ENCODE measurements around the gene PSMD9. TPM values are rescaled to one million over a fixed set of nuclear protein-coding genes. Genes with fewer than 3 reads are reported as not detected.

Gene PSMD9
- total RNA-seq, 1 experiment from 2014 or later, result 95.1 TPM

DNA sequence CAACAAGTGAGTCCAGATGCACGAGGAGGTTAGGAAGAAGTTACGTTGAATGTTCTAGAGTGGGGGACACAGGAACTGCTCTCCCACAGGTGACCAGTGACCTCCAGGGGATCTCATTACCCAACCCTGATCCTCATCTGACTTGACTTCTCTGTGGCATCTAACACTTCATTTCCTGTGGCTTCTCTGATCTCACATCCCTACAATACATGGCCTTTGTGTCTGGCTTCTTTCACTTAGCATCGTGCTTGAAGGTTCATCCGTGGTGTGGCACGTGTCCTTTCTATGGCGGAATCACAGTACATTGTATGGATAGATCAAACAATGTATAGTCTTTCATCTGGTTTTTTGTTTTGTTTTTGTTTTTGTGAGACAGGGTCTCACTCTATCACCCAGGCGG is 49.1 kb downstream of the PSMD9 start:
- in situ Hi-C loops (cut with HindIII; ENCODE audit: low pct_unique_long_range_greater_than_20kb, low sequenced_read_pairs), result no loop called here
- no peak for DNase-seq (ENCODE audit: low read depth, low spot score)

DNA sequence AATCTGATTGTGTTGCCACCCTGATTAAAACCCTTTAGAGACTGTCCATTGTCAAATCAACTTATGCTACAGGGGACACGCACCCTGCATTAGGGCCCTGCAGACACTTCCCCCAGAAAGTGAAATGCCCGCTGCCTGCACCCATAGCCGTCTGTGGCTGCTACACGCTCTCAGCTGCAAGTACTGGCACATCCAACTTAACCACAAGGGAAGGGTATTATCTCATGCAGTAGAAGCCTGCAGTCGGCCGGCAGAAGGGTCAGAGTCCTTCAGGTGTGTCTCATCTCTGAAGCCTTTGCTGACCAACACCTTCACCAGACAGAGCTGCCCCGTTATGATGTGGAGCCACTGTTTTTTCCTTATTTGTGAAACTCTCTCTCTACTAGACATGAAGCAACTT is 50.6 kb downstream of the PSMD9 start:
- DNase-seq (ENCODE audit: low read depth, low spot score), result no peak
- in situ Hi-C loops (cut with HindIII; ENCODE audit: low pct_unique_long_range_greater_than_20kb, low sequenced_read_pairs), result no loop called here

DNA sequence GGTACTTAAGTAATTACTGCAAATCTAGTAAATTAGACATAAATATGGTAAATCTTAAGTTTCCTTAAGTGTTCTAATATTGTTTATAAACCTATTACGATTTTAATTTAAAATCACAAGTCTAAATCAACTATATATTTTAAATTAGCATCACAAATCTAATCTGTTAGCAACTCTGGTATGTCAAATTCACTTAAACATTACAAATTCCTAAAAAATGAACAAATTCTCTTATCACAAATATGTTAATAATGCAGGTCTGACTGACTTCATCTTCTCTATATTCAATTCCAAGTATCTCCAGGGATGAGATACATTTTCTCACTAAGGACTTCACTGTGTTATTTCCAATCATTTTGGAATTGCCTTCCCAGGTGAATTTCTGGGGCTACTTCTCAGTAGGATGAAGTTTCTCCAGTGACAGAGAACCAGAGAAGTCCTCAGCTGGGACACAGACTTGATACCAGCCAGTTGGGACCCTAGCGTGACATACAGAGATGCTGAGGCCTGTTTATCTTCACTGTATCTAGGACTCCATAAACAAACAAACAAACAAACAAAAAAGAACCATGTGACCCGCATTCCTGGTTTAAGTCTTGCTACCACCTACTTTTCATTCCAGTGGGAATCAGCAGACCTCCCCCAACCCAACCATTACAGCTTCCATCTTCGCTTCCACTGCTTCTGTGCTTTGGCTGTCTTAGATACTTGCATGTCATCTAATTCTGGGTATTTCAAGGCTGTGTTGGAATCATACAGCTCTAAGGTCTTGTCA is 51.6 kb downstream of the PSMD9 start:
- no peak for DNase-seq (ENCODE audit: low read depth, low spot score)
- in situ Hi-C loops (cut with HindIII; ENCODE audit: low pct_unique_long_range_greater_than_20kb, low sequenced_read_pairs), result no loop called here

- in situ Hi-C loops (cut with HindIII; ENCODE audit: low pct_unique_long_range_greater_than_20kb, low sequenced_read_pairs), result no loop called here
- DNase-seq (ENCODE audit: low read depth, low spot score), result peak; percentile 86
Measured at GRCh38 chr12:121942145-121942718, 53.6 kb downstream of the PSMD9 start.

DNA sequence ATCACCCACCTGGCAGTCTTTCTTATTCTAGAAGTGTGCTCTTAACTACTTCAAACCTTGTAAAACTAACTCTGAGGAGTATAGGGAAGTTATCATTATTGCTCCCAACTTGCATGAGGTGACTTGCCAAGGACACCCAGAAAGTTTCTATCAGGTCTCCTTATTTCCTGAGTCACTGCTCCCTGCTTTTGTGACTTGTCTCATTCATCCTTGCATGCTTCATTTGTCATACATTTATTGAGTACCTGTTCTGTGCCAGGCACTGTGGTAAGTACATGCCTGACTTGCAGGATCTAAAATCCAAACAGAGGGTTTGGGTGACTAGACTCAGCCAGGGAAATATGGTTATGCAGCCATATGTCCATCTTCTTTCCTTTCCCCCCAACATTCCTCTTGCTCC is 55.3 kb downstream of the PSMD9 start:
- no peak for DNase-seq (ENCODE audit: low read depth, low spot score)
- in situ Hi-C loops (cut with HindIII; ENCODE audit: low pct_unique_long_range_greater_than_20kb, low sequenced_read_pairs), result no loop called here

DNA sequence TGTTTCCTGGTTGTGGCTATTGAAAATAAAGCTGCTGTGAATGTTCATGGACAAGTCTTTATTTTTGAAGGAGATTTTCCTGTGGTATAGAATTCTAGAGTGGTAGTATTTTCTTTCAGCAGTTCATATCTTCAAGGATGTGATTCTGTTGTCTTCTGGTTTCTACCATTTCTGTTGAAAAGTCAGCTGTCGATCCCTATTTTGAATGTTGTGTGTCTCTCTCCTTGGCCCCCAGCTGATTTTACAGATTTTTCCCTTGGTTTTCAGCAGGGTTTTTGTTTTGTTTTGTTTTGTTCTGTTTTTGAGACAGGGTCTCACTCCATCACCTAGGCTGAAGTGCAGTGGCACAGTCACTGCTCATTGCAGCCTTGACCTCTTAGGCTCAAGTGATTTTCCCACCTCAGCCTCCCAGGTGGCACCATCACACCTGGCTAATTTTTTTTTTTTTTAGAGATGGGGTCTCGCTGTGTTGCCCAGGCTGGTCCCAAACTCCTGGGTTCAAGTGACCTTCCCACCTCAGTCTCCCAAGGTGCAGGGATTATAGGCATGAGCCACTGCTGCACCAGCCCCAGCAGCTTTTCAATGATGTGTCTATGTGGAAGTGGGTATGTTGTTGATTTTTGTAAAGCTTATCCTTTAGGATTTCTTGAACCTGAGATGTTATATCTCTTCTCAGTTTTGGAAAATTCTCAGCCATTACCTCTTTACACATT is 57.9 kb downstream of the PSMD9 start:
- no peak for DNase-seq (ENCODE audit: low read depth, low spot score)
- in situ Hi-C loops (cut with HindIII; ENCODE audit: low pct_unique_long_range_greater_than_20kb, low sequenced_read_pairs), result no loop called here

- in situ Hi-C loops (cut with HindIII; ENCODE audit: low pct_unique_long_range_greater_than_20kb, low sequenced_read_pairs), result no loop called here
- DNase-seq (ENCODE audit: low read depth, low spot score), result no peak
Measured at GRCh38 chr12:121947981-121948380, 59.4 kb downstream of the PSMD9 start.

DNA sequence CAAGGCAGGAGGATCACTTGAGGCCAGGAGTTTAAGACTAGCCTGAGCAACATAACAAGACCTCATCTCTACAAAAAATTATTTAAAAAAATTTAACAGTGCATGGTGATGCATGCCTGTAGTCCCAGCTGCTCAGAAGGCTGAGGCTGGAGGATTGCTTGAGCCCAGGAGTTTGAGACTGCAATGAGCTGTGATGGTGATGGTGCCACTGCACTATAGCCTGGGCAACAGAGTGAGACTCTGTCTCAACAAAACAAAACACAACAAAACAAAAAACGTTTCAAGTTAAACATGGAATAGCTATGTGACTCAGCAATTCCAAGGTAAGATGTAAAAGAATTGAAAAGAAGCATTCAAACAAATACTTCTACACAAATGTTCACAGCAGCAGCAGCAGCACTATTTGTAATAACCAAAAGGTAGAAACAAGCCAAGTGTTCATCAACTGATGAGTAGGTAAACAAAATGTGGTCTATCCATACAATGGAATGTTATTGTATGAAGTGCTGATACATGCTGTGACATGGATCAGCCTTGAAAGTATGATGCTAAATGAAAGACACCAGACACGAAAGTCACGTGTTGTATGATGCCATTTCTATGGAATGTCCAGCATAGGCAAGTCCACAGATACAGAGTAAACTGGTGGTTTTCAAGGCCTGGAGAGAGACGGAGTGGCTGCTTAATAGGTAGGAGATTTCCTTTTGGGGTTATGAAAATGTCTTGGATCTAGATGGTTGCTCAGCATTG is 61.2 kb downstream of the PSMD9 start:
- in situ Hi-C loops (cut with HindIII; ENCODE audit: low pct_unique_long_range_greater_than_20kb, low sequenced_read_pairs), result no loop called here
- DNase-seq (ENCODE audit: low read depth, low spot score), result peak; percentile 78

DNA sequence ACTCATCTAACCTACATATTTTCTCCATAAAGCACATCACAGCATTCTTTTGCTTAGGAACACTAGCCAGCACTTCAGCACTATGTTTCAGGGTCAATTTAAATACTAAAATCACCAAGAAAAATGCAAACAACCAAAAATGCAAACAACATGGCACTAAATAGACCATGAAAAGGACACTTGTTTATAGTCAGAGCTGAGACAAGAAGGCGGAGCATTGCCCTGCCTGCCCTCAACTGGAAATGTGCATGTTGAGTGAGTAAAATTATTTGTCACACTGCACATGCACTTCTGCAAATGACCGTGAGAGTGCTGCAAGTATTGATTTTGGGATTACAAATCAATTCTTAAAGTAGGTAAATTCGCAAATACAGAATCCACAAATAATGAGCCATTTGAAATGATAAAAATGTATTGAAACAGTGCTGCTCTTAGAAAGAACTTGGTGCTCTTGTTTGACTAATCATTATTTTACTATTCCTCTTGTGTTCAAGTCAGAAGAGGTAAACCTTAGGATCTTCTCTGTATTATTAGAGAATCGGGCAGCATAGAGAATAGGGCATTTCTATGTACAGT is 64.6 kb downstream of the PSMD9 start:
- in situ Hi-C loops (cut with HindIII; ENCODE audit: low pct_unique_long_range_greater_than_20kb, low sequenced_read_pairs), result no loop called here
- DNase-seq (ENCODE audit: low read depth, low spot score), result no peak

- in situ Hi-C loops (cut with HindIII; ENCODE audit: low pct_unique_long_range_greater_than_20kb, low sequenced_read_pairs), result no loop called here
- DNase-seq (ENCODE audit: low read depth, low spot score), result no peak
Measured at GRCh38 chr12:121953695-121954094, 65.1 kb downstream of the PSMD9 start.

DNA sequence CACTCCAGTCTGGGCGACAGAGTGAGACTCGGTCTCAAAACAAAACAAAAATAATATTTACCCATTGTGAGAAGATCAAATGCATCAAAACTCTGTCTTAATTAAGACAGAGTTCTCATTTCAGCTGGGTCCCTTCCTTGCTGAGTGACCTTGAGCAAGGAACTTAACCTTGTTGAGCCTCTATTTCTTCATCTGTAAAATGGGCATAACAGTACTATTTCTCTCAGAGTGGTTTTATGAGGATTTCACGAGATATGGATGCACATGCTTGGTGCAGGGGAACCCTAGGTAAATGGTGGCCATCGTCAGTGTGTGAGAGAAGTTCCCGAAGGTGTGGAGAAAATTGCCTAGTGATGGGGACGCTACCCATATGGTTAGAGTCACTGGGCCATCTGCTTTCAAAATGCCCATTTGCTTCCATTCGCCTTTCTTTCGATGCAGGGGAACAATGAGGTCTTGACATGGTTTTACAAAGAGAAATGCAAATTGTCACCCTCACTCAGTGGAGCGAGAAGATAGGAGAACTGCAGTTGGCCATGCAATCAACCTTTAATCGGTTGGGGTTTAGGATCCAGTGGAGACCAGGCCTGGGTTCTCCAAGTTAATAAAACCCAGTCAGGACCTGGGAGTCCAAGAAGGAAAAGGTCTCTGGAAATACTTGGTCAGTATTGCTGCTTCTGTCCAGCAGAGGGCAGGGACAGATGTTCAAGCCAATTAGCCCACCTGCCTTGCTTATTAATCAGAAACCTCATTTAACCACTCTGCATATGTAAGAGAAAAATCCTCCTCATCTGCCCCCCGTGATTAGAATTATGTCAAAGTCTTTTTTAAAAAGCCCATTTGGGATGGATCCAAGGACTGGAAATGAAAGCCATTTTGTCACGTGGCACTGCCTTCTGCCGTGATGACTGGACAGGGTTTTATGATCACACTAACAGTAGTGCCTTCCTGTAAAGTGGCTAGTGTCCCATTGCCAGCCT is 67.0 kb downstream of the PSMD9 start:
- in situ Hi-C loops (cut with HindIII; ENCODE audit: low pct_unique_long_range_greater_than_20kb, low sequenced_read_pairs), result no loop called here
- peak; percentile 51 for DNase-seq (ENCODE audit: low read depth, low spot score)

DNA sequence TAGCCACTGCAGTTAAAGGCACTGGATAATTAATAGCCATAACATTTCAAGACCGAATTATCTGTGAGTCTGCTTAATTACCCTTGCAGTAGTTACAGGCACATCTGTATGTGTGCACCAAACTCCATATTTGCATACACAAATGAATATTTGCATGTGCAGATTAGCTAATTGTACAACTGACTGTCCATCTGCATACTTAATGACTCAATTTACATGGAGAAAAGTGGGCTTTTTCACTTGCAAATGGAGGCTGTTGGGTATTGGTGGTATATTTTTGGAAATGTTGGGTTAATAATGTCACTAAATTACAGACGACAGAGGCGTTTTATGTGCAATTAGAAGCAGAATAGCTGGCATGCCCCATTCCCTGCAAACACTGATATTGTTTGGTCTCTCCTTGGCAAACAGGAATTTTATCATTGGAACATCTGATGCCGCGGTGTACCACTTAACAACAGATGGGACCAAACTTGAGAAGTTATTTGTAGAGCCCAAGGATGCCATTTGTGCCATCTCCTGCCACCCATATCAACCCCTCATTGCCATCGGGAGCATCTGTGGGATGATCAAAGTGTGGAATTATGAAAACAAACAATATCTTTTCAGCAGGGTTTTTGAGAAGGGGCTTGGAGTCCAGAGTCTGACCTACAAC is 69.4 kb downstream of the PSMD9 start:
- DNase-seq (ENCODE audit: low read depth, low spot score), result no peak
- in situ Hi-C loops (cut with HindIII; ENCODE audit: low pct_unique_long_range_greater_than_20kb, low sequenced_read_pairs), result no loop called here

GRCh38 chr12:121958541-121959240 is 70.1 kb downstream of the PSMD9 start:
- in situ Hi-C loops (cut with HindIII; ENCODE audit: low pct_unique_long_range_greater_than_20kb, low sequenced_read_pairs), result no loop called here
- DNase-seq (ENCODE audit: low read depth, low spot score), result no peak

GRCh38 chr12:121960541-121960940 is 72.0 kb downstream of the PSMD9 start:
- no peak for DNase-seq (ENCODE audit: low read depth, low spot score)
- in situ Hi-C loops (cut with HindIII; ENCODE audit: low pct_unique_long_range_greater_than_20kb, low sequenced_read_pairs), result no loop called here

- DNase-seq (ENCODE audit: low read depth, low spot score), result no peak
- in situ Hi-C loops (cut with HindIII; ENCODE audit: low pct_unique_long_range_greater_than_20kb, low sequenced_read_pairs), result no loop called here
Measured at GRCh38 chr12:121961195-121961879, 72.7 kb downstream of the PSMD9 start.
